Ishikawa (cell line): ENCODE data around the gene RGS6.

Experiments used
- CEBPB ChIP-seq: IDR thresholded peaks from 2 replicates; pipeline ENCODE4 v1.6.1; 2012
- CREB1 ChIP-seq: IDR thresholded peaks from 2 replicates; pipeline ENCODE4 v1.6.1; 2012; ENCODE audit warnings: low read depth
- EP300 ChIP-seq: IDR thresholded peaks from 2 replicates; pipeline ENCODE4 v1.6.1; 2012; ENCODE audit warnings: borderline replicate concordance
- FOXM1 ChIP-seq: IDR thresholded peaks from 2 replicates; pipeline ENCODE4 v1.6.1; 2012; ENCODE audit warnings: low read depth, borderline replicate concordance
- MAX ChIP-seq: IDR thresholded peaks from 2 replicates; pipeline ENCODE4 v1.6.1; 2012
- NFIC ChIP-seq: IDR thresholded peaks from 2 replicates; pipeline ENCODE4 v1.6.1; 2012
- RAD21 ChIP-seq: IDR thresholded peaks from 2 replicates; pipeline ENCODE4 v1.6.1; 2012; ENCODE audit warnings: low read depth
- TAF1 ChIP-seq: IDR thresholded peaks from 2 replicates; pipeline ENCODE4 v1.6.1; 2012; ENCODE audit warnings: low read depth, mild to moderate bottlenecking
- TCF12 ChIP-seq: IDR thresholded peaks from 2 replicates; pipeline ENCODE4 v1.6.1; 2012; ENCODE audit warnings: low read depth
- TEAD4 ChIP-seq: IDR thresholded peaks from 2 replicates; pipeline ENCODE4 v1.6.1; 2012
- YY1 ChIP-seq: IDR thresholded peaks from 2 replicates; pipeline ENCODE4 v1.6.1; 2012; ENCODE audit warnings: low read depth
- TF ChIP-seq, protein P1 (sequence below): IDR thresholded peaks from 2 replicates; pipeline ENCODE4 v1.6.1; 2012; ENCODE audit warnings: low read depth, mild to moderate bottlenecking
- TF ChIP-seq, protein P2 (sequence below): IDR thresholded peaks from 2 replicates; pipeline ENCODE4 v1.6.1; 2012

DNA sequence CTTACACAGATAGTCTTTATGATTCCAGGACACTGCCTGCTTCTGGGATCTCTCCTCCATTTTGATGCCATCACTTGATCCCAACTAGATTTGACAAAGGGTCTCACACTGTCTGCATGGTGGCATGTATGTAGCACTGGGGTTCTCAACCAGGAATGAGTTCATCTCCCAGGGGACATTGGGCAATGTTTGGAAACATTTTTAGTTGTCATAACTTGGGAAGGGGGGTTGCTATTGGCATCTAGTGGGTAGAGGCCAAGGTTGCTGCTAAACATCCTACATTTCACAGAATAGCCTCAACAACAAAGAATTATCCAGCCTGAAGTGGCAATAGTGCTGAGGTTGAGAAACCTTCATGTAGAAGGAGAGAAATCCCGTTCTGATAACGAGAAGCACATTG is 585.5 kb downstream of the RGS6 start:
- TF ChIP-seq CEBPB (no peak), CREB1 (no peak), TAF1 (no peak), RAD21 (no peak), TCF12 (no peak), EP300 (no peak), YY1 (no peak), NFIC (no peak), FOXM1 (no peak), TEAD4 (no peak), MAX (no peak)
- TF ChIP-seq, protein P1, sequence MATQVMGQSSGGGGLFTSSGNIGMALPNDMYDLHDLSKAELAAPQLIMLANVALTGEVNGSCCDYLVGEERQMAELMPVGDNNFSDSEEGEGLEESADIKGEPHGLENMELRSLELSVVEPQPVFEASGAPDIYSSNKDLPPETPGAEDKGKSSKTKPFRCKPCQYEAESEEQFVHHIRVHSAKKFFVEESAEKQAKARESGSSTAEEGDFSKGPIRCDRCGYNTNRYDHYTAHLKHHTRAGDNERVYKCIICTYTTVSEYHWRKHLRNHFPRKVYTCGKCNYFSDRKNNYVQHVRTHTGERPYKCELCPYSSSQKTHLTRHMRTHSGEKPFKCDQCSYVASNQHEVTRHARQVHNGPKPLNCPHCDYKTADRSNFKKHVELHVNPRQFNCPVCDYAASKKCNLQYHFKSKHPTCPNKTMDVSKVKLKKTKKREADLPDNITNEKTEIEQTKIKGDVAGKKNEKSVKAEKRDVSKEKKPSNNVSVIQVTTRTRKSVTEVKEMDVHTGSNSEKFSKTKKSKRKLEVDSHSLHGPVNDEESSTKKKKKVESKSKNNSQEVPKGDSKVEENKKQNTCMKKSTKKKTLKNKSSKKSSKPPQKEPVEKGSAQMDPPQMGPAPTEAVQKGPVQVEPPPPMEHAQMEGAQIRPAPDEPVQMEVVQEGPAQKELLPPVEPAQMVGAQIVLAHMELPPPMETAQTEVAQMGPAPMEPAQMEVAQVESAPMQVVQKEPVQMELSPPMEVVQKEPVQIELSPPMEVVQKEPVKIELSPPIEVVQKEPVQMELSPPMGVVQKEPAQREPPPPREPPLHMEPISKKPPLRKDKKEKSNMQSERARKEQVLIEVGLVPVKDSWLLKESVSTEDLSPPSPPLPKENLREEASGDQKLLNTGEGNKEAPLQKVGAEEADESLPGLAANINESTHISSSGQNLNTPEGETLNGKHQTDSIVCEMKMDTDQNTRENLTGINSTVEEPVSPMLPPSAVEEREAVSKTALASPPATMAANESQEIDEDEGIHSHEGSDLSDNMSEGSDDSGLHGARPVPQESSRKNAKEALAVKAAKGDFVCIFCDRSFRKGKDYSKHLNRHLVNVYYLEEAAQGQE = no peak
- TF ChIP-seq, protein P2, sequence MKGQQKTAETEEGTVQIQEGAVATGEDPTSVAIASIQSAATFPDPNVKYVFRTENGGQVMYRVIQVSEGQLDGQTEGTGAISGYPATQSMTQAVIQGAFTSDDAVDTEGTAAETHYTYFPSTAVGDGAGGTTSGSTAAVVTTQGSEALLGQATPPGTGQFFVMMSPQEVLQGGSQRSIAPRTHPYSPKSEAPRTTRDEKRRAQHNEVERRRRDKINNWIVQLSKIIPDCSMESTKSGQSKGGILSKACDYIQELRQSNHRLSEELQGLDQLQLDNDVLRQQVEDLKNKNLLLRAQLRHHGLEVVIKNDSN = no peak
